ENCODE data around the gene AKIRIN1. TPM values are rescaled to one million over a fixed set of nuclear protein-coding genes. Genes with fewer than 3 reads are reported as not detected.
"Not testable (repeated sequence)": the region's sequence is repeated elsewhere in the genome, so short reads cannot be mapped to it uniquely, and the experiment has no call there.

Gene AKIRIN1
- total RNA-seq, 1 donor from 2014 or later: 29.6 TPM

DNA sequence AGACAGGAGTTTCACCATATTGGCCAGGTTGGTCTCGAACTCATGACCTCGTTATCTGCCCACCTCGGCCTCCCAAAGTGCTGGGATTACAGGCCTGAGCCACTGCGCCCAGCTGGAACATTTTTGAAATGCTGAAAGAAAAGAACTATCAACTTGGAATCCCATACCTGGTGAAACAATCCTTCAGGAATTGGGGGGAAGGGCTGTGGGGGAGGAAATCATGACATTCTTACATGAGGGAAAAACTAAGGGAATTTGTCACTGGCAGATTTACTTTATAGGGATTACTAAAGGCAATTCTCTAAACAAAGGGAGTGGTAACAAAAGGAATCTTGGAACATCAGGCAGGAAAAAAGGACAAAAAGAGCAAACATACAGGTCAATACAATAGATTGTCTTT lies 60.9 kb downstream of the AKIRIN1 start:
- Histone ChIP-seq H3K36me3 (no peaks in the 10 kb centered on the region), H3K4me3 (no peak overlapping the region), H3K27ac (no peak overlapping the region), H3K9me3 (no peaks in the 10 kb centered on the region), H3K4me1 (no peaks in the 10 kb centered on the region), H3K27me3 (no peaks in the 10 kb centered on the region)
- intact Hi-C loops (cut with DNase I): no loop called here
- no peak for DNase-seq (ENCODE audit: low spot score in 2 of 2)
- TF ChIP-seq, protein P1, sequence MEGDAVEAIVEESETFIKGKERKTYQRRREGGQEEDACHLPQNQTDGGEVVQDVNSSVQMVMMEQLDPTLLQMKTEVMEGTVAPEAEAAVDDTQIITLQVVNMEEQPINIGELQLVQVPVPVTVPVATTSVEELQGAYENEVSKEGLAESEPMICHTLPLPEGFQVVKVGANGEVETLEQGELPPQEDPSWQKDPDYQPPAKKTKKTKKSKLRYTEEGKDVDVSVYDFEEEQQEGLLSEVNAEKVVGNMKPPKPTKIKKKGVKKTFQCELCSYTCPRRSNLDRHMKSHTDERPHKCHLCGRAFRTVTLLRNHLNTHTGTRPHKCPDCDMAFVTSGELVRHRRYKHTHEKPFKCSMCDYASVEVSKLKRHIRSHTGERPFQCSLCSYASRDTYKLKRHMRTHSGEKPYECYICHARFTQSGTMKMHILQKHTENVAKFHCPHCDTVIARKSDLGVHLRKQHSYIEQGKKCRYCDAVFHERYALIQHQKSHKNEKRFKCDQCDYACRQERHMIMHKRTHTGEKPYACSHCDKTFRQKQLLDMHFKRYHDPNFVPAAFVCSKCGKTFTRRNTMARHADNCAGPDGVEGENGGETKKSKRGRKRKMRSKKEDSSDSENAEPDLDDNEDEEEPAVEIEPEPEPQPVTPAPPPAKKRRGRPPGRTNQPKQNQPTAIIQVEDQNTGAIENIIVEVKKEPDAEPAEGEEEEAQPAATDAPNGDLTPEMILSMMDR (IDR thresholded peaks at IDR 0.05): no peak

DNA sequence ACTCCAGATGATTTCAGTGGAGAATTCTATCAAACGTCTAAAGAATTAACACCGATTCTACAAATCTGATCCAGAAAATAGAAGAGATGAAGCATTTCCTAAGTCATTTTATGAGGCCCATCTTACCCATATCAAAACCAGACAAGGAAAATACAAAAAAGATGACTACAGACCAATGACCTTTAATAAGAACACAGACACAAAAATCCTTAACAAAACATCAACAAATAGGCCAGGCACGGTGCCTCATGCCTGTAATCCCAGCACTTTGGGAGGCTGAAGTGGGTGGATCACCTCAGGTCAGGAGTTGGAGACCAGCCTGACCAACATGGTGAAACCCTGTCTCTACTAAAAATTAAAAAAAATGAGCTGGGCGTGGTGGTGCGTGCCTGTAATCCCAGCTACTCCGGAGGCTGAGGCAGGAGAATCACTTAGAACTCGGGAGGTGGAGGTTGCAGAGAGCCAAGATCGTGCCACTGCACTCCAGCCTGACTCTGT lies 64.2 kb downstream of the AKIRIN1 start:
- intact Hi-C loops (cut with DNase I); DNase-seq (ENCODE audit: low spot score in 2 of 2): not testable (repeated sequence)

More for the DNA sequence above, 64.2 kb downstream of the AKIRIN1 start:
- not testable (repeated sequence) for H3K4me3 ChIP-seq, H3K27me3 ChIP-seq, H3K27ac ChIP-seq, H3K4me1 ChIP-seq, H3K9me3 ChIP-seq, H3K36me3 ChIP-seq

Other genes with a start within 250 kb of the AKIRIN1 start
- gene RRAGC, start 131.5 kb upstream of the AKIRIN1 start, total RNA-seq: 6.2 TPM
- gene MYCBP, start 117.9 kb upstream of the AKIRIN1 start, total RNA-seq: 0.64 TPM
- not detected for gene GJA9, start 109.7 kb upstream of the AKIRIN1 start, total RNA-seq
- gene RHBDL2, start 49.4 kb upstream of the AKIRIN1 start, total RNA-seq: not detected
- gene NDUFS5, start 35.1 kb downstream of the AKIRIN1 start, total RNA-seq: 194 TPM
- gene MACF1, start 213.4 kb downstream of the AKIRIN1 start, total RNA-seq: 279 TPM